ENCODE data around the gene GRB10.

GRB10 gene

DNA sequence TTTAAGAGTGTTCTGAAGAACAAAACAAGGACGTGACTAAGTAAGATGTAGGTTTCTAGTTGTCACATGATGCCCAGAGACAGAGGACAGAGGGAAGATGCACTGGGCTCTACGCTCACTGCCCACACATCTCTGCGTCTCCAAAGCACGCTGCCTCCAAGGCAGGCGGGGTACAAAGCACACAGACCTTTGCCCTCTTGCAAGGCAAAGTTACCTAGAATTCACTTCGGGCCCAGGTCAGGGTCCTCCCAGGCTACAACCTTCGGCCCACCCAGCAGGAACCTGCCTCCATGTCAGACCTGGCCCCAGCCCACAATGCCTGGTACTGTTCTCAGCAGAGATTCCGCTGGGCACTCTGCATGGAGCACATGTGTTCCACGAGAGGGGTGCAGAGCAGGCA lies 26.5 kb downstream of the GRB10 start:
- no peak overlapping the region for H2BK15ac ChIP-seq (ENCODE audit: low read length)
- no peak overlapping the region for H2BK120ac ChIP-seq (ENCODE audit: low read depth, low read length)
- H2AFZ ChIP-seq (ENCODE audit: low read length): no peak overlapping the region
- no peak overlapping the region for H3K4ac ChIP-seq (ENCODE audit: low read length)
- H3K18ac ChIP-seq (ENCODE audit: low read length): no peak overlapping the region
- no peak overlapping the region for H3K4me2 ChIP-seq (ENCODE audit: insufficient read depth, low read length, poor library complexity, severe bottlenecking)
- no peak overlapping the region for H3K14ac ChIP-seq (ENCODE audit: low read length)
- H3K23ac ChIP-seq (ENCODE audit: low read depth, low read length, poor library complexity): no peak overlapping the region
- H3K9me3 ChIP-seq (replicated peaks in 1 of 2; ENCODE audit: control insufficient read depth in 2 of 2, insufficient read depth in 1 of 2, low read depth in 1 of 2, low read length in 2 of 2): no peaks in the 10 kb centered on the region
- H3K79me1 ChIP-seq (ENCODE audit: low read depth, low read length): peaks cover 16% of the 10 kb centered on the region
- H3K36me3 ChIP-seq (replicated peaks in 1 of 2; ENCODE audit: control insufficient read depth in 2 of 2, insufficient read depth in 2 of 2, low read length in 2 of 2): peaks cover 2 to 67% of the 10 kb centered on the region in 2 donors
- no peak overlapping the region for H2BK12ac ChIP-seq (ENCODE audit: low read length)
- H4K8ac ChIP-seq (ENCODE audit: low read depth, low read length): no peak overlapping the region
- H3K27me3 ChIP-seq (ENCODE audit: control insufficient read depth in 3 of 3, insufficient read depth in 3 of 3, low read depth in 1 of 3, low read length in 3 of 3): no peaks in the 10 kb centered on the region
- no peak overlapping the region for H2AK5ac ChIP-seq (ENCODE audit: low read depth, low read length)
- DNase-seq (ENCODE audit: low spot score): no peak
- peaks cover 0 to 8% of the 10 kb centered on the region in 2 donors for H3K4me1 ChIP-seq (ENCODE audit: control insufficient read depth in 2 of 2, insufficient read depth in 1 of 2, low read depth in 1 of 2, low read length in 2 of 2)
- no peak overlapping the region for H3K4me3 ChIP-seq (ENCODE audit: low read length in 2 of 2)
- H4K91ac ChIP-seq (ENCODE audit: low read depth, low read length, poor library complexity): no peak overlapping the region
- WGBS, 2 donors (ENCODE audit: extremely low coverage in 2 of 2, insufficient read length in 2 of 2, insufficient replicate concordance in 1 of 2): no CpG with 5 or more reads among the region's 9 CpGs
- no peak overlapping the region for H3K9ac ChIP-seq (ENCODE audit: low read depth, low read length, poor library complexity)
- H3K27ac ChIP-seq (replicated peaks; ENCODE audit: low read length): no peak overlapping the region
- no peak overlapping the region for H2BK5ac ChIP-seq (ENCODE audit: low read length)

DNA sequence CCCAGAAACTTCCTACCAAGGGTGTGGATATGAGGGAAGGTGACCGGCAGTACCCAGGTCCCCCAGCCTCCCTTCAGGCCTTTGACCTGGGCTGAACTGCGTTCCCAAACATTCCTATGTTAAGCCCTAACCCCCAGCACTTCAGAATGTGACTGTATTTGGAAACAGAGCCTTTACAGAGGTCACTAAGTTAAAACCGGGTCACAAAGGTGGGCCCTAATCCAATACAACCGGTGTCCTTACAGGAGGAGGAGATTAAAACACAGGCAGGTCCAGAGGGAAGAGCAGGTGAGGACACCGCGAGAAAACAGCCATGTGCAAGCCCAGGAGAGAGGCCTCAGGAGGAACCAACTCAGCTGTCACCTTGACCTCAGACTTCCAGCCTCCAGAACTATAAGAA lies 28.0 kb downstream of the GRB10 start:
- Histone ChIP-seq H2BK12ac (ENCODE audit: low read length) (no peak overlapping the region), H4K8ac (ENCODE audit: low read depth, low read length) (no peak overlapping the region), H3K27ac (replicated peaks; ENCODE audit: low read length) (no peak overlapping the region), H3K23ac (ENCODE audit: low read depth, low read length, poor library complexity) (no peak overlapping the region), H2AK5ac (ENCODE audit: low read depth, low read length) (no peak overlapping the region), H3K4me1 (ENCODE audit: control insufficient read depth in 2 of 2, insufficient read depth in 1 of 2, low read depth in 1 of 2, low read length in 2 of 2) (peaks cover 0 to 8% of the 10 kb centered on the region in 2 donors), H3K79me1 (ENCODE audit: low read depth, low read length) (peaks cover 22% of the 10 kb centered on the region), H2BK120ac (ENCODE audit: low read depth, low read length) (no peak overlapping the region), H4K91ac (ENCODE audit: low read depth, low read length, poor library complexity) (no peak overlapping the region), H3K9me3 (replicated peaks in 1 of 2; ENCODE audit: control insufficient read depth in 2 of 2, insufficient read depth in 1 of 2, low read depth in 1 of 2, low read length in 2 of 2) (no peaks in the 10 kb centered on the region), H2BK5ac (ENCODE audit: low read length) (no peak overlapping the region), H3K4me2 (ENCODE audit: insufficient read depth, low read length, poor library complexity, severe bottlenecking) (no peak overlapping the region), H3K14ac (ENCODE audit: low read length) (no peak overlapping the region), H3K27me3 (ENCODE audit: control insufficient read depth in 3 of 3, insufficient read depth in 3 of 3, low read depth in 1 of 3, low read length in 3 of 3) (no peaks in the 10 kb centered on the region), H3K4me3 (ENCODE audit: low read length in 2 of 2) (no peak overlapping the region), H2BK15ac (ENCODE audit: low read length) (no peak overlapping the region), H3K18ac (ENCODE audit: low read length) (no peak overlapping the region), H3K36me3 (replicated peaks in 1 of 2; ENCODE audit: control insufficient read depth in 2 of 2, insufficient read depth in 2 of 2, low read length in 2 of 2) (peaks cover 4 to 74% of the 10 kb centered on the region in 2 donors), H3K9ac (ENCODE audit: low read depth, low read length, poor library complexity) (no peak overlapping the region), H2AFZ (ENCODE audit: low read length) (no peak overlapping the region), H3K4ac (ENCODE audit: low read length) (no peak overlapping the region)
- no peak for DNase-seq (ENCODE audit: low spot score)
- WGBS, 2 donors (ENCODE audit: extremely low coverage in 2 of 2, insufficient read length in 2 of 2, insufficient replicate concordance in 1 of 2): no CpG with 5 or more reads among the region's 6 CpGs

DNA sequence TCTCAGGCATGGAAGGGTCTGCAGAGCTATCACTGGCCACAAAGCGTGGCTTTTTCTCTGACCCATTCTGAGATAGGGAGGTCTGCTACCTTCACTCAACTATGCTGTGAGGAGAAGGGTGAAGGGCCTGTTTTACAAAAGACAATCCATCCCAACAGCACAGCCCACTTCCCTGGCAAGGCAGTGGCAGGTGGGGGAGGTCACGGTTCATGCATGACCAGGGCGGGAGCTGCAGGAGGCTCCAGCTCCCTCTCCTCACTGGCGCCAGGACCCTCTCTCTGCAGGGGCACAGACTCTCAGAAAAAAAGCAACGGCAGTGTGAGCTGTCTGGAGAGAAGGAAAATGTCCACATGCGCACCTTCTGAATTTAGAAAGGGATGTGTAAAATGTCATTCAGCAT lies 28.5 kb downstream of the GRB10 start:
- Histone ChIP-seq H4K8ac (ENCODE audit: low read depth, low read length) (no peak overlapping the region), H3K23ac (ENCODE audit: low read depth, low read length, poor library complexity) (no peak overlapping the region), H3K36me3 (replicated peaks in 1 of 2; ENCODE audit: control insufficient read depth in 2 of 2, insufficient read depth in 2 of 2, low read length in 2 of 2) (peaks cover 4 to 77% of the 10 kb centered on the region in 2 donors), H3K27me3 (ENCODE audit: control insufficient read depth in 3 of 3, insufficient read depth in 3 of 3, low read depth in 1 of 3, low read length in 3 of 3) (no peaks in the 10 kb centered on the region), H3K4ac (ENCODE audit: low read length) (no peak overlapping the region), H3K4me2 (ENCODE audit: insufficient read depth, low read length, poor library complexity, severe bottlenecking) (no peak overlapping the region), H2BK120ac (ENCODE audit: low read depth, low read length) (no peak overlapping the region), H3K27ac (replicated peaks; ENCODE audit: low read length) (no peak overlapping the region), H3K9me3 (replicated peaks in 1 of 2; ENCODE audit: control insufficient read depth in 2 of 2, insufficient read depth in 1 of 2, low read depth in 1 of 2, low read length in 2 of 2) (no peaks in the 10 kb centered on the region), H3K18ac (ENCODE audit: low read length) (no peak overlapping the region), H4K91ac (ENCODE audit: low read depth, low read length, poor library complexity) (no peak overlapping the region), H2AK5ac (ENCODE audit: low read depth, low read length) (no peak overlapping the region), H2BK12ac (ENCODE audit: low read length) (no peak overlapping the region), H2BK5ac (ENCODE audit: low read length) (no peak overlapping the region), H3K79me1 (ENCODE audit: low read depth, low read length) (peaks cover 21% of the 10 kb centered on the region), H2BK15ac (ENCODE audit: low read length) (no peak overlapping the region), H3K4me3 (ENCODE audit: low read length in 2 of 2) (no peak overlapping the region), H3K9ac (ENCODE audit: low read depth, low read length, poor library complexity) (no peak overlapping the region), H3K14ac (ENCODE audit: low read length) (no peak overlapping the region), H3K4me1 (ENCODE audit: control insufficient read depth in 2 of 2, insufficient read depth in 1 of 2, low read depth in 1 of 2, low read length in 2 of 2) (peaks cover 0 to 8% of the 10 kb centered on the region in 2 donors), H2AFZ (ENCODE audit: low read length) (no peak overlapping the region)
- DNase-seq (ENCODE audit: low spot score): no peak
- no CpG with 5 or more reads among the region's 6 CpGs for WGBS, 2 donors (ENCODE audit: extremely low coverage in 2 of 2, insufficient read length in 2 of 2, insufficient replicate concordance in 1 of 2)

DNA sequence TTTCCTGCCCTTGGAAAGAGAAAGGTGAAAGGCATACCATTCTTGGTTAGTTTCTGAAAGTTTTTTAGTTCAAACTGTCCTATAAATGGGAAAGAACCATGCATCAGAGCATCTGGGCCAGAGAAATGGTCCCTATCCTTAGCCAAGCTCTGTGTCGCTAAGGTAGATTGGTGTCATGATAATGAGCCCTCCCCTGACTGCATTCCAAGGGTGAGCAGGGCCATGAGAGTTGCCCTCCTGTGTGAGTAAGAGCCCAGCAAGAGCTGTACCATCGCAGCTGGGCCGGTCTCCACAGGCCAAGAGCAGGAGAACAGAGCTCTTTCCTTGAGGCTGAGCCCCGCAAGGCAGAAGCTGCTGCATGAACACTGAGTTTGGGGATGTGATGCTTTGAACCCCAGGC lies 30.3 kb downstream of the GRB10 start:
- H3K79me1 ChIP-seq (ENCODE audit: low read depth, low read length): peaks cover 24% of the 10 kb centered on the region
- no peak overlapping the region for H3K14ac ChIP-seq (ENCODE audit: low read length)
- H3K4ac ChIP-seq (ENCODE audit: low read length): no peak overlapping the region
- no peak for DNase-seq (ENCODE audit: low spot score)
- H2AFZ ChIP-seq (ENCODE audit: low read length): no peak overlapping the region
- WGBS, 2 donors (ENCODE audit: extremely low coverage in 2 of 2, insufficient read length in 2 of 2, insufficient replicate concordance in 1 of 2): no CpG with 5 or more reads among the region's 4 CpGs
- no peak overlapping the region for H2BK12ac ChIP-seq (ENCODE audit: low read length)
- no peak overlapping the region for H3K9ac ChIP-seq (ENCODE audit: low read depth, low read length, poor library complexity)
- no peaks in the 10 kb centered on the region for H3K27me3 ChIP-seq (ENCODE audit: control insufficient read depth in 3 of 3, insufficient read depth in 3 of 3, low read depth in 1 of 3, low read length in 3 of 3)
- no peak overlapping the region for H4K91ac ChIP-seq (ENCODE audit: low read depth, low read length, poor library complexity)
- H3K27ac ChIP-seq (replicated peaks; ENCODE audit: low read length): no peak overlapping the region
- no peak overlapping the region for H3K23ac ChIP-seq (ENCODE audit: low read depth, low read length, poor library complexity)
- no peak overlapping the region for H2BK5ac ChIP-seq (ENCODE audit: low read length)
- no peak overlapping the region for H2BK15ac ChIP-seq (ENCODE audit: low read length)
- no peaks in the 10 kb centered on the region for H3K9me3 ChIP-seq (replicated peaks in 1 of 2; ENCODE audit: control insufficient read depth in 2 of 2, insufficient read depth in 1 of 2, low read depth in 1 of 2, low read length in 2 of 2)
- no peak overlapping the region for H2BK120ac ChIP-seq (ENCODE audit: low read depth, low read length)
- H3K4me1 ChIP-seq (ENCODE audit: control insufficient read depth in 2 of 2, insufficient read depth in 1 of 2, low read depth in 1 of 2, low read length in 2 of 2): peaks cover 0 to 14% of the 10 kb centered on the region in 2 donors
- H3K4me2 ChIP-seq (ENCODE audit: insufficient read depth, low read length, poor library complexity, severe bottlenecking): no peak overlapping the region
- H3K36me3 ChIP-seq (replicated peaks in 1 of 2; ENCODE audit: control insufficient read depth in 2 of 2, insufficient read depth in 2 of 2, low read length in 2 of 2): peaks cover 4 to 83% of the 10 kb centered on the region in 2 donors
- no peak overlapping the region for H3K18ac ChIP-seq (ENCODE audit: low read length)
- no peak overlapping the region for H4K8ac ChIP-seq (ENCODE audit: low read depth, low read length)
- no peak overlapping the region for H2AK5ac ChIP-seq (ENCODE audit: low read depth, low read length)
- H3K4me3 ChIP-seq (ENCODE audit: low read length in 2 of 2): no peak overlapping the region
